NCI-H510A treated with DMSO at 0.1 percent for 48 hours (cell line): ENCODE data around the gene HPCAL1.

Experiments
- DNase-seq: peaks from one replicate; lab custom pipeline; 2025; lab: John Stamatoyannopoulos, UW

HPCAL1 gene

GRCh38 chr2:10390369-10390801 is 87.7 kb downstream of the HPCAL1 start:
- no peak for DNase-seq

GRCh38 chr2:10392100-10392499 is 89.4 kb downstream of the HPCAL1 start:
- no peak for DNase-seq

GRCh38 chr2:10392548-10392947 is 89.8 kb downstream of the HPCAL1 start:
- DNase-seq, result no peak

- no peak for DNase-seq
Measured at GRCh38 chr2:10392951-10393639, 90.4 kb downstream of the HPCAL1 start.

- DNase-seq, result no peak
Measured at GRCh38 chr2:10393640-10393982, 90.9 kb downstream of the HPCAL1 start.

GRCh38 chr2:10395893-10396292 is 93.2 kb downstream of the HPCAL1 start:
- no peak for DNase-seq

GRCh38 chr2:10396464-10396863 is 93.8 kb downstream of the HPCAL1 start:
- DNase-seq, result no peak

GRCh38 chr2:10397297-10397875 is 94.7 kb downstream of the HPCAL1 start:
- DNase-seq, result no peak

GRCh38 chr2:10397878-10398277 is 95.2 kb downstream of the HPCAL1 start:
- DNase-seq, result no peak

- no peak for DNase-seq
Measured at GRCh38 chr2:10398496-10398895, 95.8 kb downstream of the HPCAL1 start.

- DNase-seq, result no peak
Measured at GRCh38 chr2:10399358-10399757, 96.7 kb downstream of the HPCAL1 start.

GRCh38 chr2:10400002-10400401 is 97.3 kb downstream of the HPCAL1 start:
- DNase-seq, result no peak

GRCh38 chr2:10400568-10400977 is 97.9 kb downstream of the HPCAL1 start:
- DNase-seq, result no peak

GRCh38 chr2:10400978-10401951 is 98.6 kb downstream of the HPCAL1 start:
- no peak for DNase-seq

GRCh38 chr2:10402062-10402585 is 99.4 kb downstream of the HPCAL1 start:
- DNase-seq, result no peak

GRCh38 chr2:10402653-10403215 is 100.0 kb downstream of the HPCAL1 start:
- no peak for DNase-seq

GRCh38 chr2:10404324-10405143 is 101.8 kb downstream of the HPCAL1 start:
- no peak for DNase-seq

- no peak for DNase-seq
Measured at GRCh38 chr2:10405448-10405847, 102.7 kb downstream of the HPCAL1 start.

GRCh38 chr2:10406016-10406415 is 103.3 kb downstream of the HPCAL1 start:
- no peak for DNase-seq

- DNase-seq, result no peak
Measured at GRCh38 chr2:10406491-10407188, 103.9 kb downstream of the HPCAL1 start.

- no peak for DNase-seq
Measured at GRCh38 chr2:10407432-10407831, 104.7 kb downstream of the HPCAL1 start.
